GM08714 (cell line): ENCODE measurements around the gene IGSF11.
"Not testable (repeated sequence)": the region's sequence is repeated elsewhere in the genome, so short reads cannot be mapped to it uniquely, and the experiment has no call there.

Experiments used
- H3K4me3 ChIP-seq: fragments of 200-500 bp; sonication (Bioruptor generic); 2 replicates; pipeline ENCODE4 v1.5.1; 2014; ENCODE audit warnings: mild to moderate bottlenecking, low read length, inconsistent platforms
- ZNF274 ChIP-seq: IDR thresholded peaks from 2 replicates; pipeline ENCODE4 v1.6.1; 2012; ENCODE audit warnings: mild to moderate bottlenecking, low read depth, low read length

The IGSF11 gene

GRCh38 chr3:118977671-118978392 is 56.8 kb downstream of the IGSF11 start:
- TF ChIP-seq ZNF274: no peak
- H3K4me3 ChIP-seq: no peak overlapping the region

DNA sequence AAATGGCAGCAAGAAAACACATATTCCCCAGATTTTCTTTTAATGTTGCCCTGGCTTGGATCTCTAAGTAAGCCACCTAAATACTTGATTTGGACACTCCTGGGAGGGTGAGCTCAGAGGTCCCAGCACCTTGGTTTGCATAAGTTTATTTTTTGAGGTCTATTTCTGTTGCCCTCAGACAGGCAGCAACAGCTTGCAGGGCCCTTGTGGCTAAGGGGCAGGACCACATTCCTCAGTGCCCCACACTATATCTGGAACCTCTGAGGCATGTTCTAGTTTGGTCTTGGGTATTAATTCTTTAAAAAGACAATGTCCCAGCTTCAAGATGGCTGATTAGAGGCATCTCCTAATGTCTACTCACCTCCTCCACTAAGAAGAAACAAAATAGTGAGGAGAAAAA is 57.5 kb downstream of the IGSF11 start:
- H3K4me3 ChIP-seq: no peak overlapping the region
- no peak for TF ChIP-seq ZNF274

GRCh38 chr3:118975476-118975875 is 59.2 kb downstream of the IGSF11 start:
- not testable (repeated sequence) for H3K4me3 ChIP-seq

DNA sequence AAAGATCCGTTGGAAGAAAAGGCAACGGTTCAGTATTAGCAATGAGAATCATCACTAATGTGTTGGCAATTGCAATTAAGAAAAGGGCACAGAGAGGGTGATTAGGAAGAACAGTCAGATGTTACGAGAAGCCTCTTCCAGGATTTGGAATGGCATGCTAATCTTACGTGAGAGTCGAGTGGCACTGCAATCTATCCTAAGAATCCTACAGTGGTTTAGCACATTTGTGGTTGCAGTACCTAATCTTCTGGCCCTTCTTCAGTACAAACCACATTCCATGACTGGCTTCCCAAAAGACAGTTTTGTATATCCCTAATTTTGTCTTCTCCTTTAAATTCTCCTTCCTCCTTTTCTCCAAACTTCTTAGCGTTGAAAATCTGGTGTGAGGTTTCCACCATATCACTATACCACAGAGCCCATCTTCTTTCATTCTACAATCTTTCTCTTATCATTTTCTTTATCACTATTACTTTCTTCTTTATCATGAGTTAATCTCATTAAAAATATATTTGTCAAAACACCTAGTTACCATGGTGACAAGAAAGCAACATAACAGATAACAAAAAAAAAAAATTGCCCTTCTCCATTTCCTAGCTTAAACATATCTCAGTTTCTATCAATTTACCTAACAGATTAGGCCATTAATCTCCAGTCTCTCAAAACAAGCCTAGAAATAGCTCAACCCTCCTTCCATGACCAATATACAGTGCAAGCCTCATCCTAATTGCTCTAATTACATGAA is 60.1 kb downstream of the IGSF11 start:
- no peak for TF ChIP-seq ZNF274
- no peak overlapping the region for H3K4me3 ChIP-seq

- H3K4me3 ChIP-seq: no peak overlapping the region
These were observed 61.6 kb downstream of the IGSF11 start for GRCh38 chr3:118973050-118973449.

DNA sequence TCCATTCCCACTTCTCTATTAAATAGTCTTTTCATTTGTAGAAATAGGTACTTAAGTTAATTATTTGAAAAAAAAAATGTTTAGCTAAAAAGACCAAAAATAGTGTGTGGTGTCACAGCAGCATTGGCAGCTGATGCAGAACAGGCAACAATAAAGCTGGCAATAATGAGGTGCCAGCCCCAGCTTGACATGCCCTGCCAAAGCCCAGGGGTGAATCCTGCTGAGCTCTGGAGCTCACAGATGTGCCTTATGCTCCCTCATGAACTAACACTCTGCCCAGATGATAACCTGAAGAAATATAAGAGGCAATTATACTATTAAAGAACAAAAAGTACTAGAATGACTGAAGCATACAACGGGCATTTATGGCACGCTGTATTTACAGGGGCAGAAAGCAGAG is 63.8 kb downstream of the IGSF11 start:
- no peak for TF ChIP-seq ZNF274
- H3K4me3 ChIP-seq: no peak overlapping the region

More at GRCh38 chr3:118973050-118973449, 61.6 kb downstream of the IGSF11 start:
- no peak for TF ChIP-seq ZNF274

DNA sequence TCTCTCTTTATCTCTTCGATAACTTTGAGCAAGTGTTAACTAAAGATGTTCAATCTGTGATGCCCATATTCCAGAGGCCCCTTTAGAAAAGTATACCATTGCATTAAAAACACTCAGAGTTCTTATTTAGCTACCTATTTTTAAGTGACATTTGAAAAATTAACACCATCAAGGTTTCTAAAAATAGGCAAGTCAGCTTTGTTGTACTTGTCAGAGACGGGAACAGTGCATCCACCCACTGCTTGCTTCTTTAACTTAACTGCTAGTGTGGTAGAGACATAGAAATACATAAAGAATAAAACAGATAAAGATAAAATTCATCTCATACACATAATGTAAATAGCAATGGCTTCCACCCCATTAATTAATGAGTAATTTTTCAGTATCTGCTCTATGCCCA is 66.0 kb downstream of the IGSF11 start:
- no peak for TF ChIP-seq ZNF274
- H3K4me3 ChIP-seq: no peak overlapping the region

- H3K4me3 ChIP-seq: no peak overlapping the region
- TF ChIP-seq ZNF274: no peak
These were observed 66.5 kb downstream of the IGSF11 start for GRCh38 chr3:118968111-118968510.

GRCh38 chr3:118966700-118967099 is 67.9 kb downstream of the IGSF11 start:
- TF ChIP-seq ZNF274: no peak
- no peak overlapping the region for H3K4me3 ChIP-seq

DNA sequence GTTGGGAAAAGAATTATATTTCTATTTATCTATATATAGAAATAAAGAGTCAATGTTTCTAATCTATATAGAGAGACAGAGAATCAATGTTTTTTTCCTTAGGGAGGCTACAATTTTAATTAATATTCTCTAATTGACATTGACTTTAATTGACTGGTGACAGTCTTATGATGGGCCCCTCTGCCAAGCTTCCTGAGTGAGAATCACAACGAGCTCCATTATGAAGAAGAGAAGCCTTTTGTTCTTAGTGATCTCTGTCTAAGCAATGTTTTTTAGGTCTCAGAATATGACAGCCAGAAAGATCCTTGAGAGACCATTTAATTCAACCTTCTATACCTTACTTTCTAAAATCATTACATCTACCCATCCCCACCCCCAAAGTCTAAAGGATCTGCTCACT is 70.9 kb downstream of the IGSF11 start:
- no peak for TF ChIP-seq ZNF274
- H3K4me3 ChIP-seq: no peak overlapping the region

DNA sequence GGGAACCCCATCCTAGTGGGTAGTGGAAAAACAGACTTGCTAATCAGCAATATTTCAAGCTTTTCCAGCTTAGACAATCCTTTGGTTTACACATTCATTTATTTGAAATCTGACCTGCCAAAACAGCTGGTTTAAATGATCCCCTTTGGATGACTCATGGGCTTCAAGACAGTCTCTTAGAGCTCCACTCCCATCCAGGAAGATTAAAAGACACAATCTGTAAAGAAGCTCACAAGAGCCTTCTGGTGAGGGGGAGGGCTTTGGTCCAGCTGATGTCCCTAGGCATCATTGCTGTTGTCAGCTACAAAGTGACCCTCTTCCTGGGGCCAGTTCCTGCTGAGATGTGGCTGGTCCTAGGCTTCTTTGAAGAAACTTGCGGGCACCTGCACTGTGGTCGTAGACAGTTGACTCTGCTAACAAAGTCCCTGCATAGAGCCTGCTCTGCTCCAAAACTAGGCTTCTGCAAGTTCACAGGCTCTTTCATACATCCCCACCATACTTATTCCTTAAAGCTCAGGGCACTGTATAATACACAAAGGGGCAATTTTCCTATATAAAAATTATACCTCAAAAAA is 73.7 kb downstream of the IGSF11 start:
- TF ChIP-seq ZNF274: no peak
- no peak overlapping the region for H3K4me3 ChIP-seq

DNA sequence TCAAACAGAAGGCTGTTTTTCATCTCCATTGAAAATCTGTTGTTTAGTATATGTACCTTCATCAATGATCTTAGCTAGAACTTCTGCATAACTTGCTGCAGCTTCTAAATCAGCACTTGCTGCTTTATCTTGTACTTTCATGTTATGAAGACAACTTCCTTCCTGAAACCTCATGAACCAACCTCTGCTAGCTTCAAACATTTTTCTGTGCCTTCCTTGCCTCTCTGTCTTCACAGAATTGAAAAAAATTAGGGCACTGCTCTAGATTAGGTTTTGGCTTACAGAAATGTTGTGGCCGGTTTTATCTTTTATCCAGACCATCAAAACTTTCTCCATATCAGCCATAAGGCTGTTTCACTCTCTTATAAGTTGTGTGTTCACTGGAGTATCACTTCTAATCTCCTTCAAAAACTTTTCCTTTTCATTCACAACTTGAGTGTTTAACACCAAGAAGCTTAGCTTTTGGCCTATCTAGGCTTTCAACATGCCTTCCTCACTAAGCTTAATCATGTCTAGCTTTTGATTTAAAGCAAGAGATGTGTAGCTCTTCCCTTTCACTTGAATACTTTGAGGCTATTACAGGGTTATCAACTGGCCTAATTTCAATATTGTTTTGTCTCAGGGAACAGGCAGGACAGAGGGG is 78.6 kb downstream of the IGSF11 start:
- no peak overlapping the region for H3K4me3 ChIP-seq
- TF ChIP-seq ZNF274: no peak

DNA sequence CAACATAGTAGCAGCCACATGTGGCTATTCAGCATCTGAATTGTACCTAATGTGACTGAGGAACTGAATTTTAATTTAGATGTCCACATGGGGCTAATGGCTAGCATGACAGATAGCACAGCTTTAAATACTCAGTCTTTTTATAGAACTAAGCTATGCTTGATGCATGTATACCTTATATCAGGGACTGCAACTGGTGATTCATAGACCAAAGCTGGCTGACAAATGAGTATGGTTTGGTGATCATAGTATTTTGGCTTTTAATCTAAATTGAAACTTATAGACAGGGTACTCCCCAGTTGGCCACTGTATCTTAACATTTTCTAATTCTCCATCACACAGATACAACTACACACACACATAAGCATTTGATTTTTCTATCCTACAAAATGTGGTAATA is 83.6 kb downstream of the IGSF11 start:
- no peak for TF ChIP-seq ZNF274
- H3K4me3 ChIP-seq: no peak overlapping the region

DNA sequence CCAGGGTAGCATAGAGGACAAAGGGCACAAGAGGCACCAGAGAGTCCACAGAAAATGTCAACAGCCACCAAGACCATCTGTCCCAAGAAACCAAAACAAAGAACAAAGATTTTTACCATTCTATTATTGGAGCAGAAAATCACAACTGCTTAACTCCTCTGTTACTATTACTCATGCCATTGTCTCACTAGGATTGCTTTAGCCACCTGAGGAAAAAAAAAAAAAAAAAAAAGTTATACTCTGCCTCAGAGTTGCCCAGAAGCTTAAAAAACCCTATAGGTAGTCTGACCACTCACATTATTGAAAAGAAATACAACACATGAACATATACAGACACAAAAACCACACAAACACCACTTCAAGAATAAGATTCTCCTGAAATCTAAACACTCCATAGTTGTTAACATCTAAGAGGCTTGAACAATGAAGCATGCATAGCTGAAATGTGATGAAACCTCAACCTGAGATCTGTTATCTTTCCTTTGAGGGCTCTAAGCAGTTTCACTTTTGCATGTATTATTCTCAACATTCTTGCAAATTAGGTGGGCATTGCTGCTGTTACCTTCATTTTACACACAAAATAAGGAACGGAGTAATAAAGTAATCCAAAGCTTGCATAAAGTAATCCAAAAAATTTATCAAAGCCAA is 85.4 kb downstream of the IGSF11 start:
- TF ChIP-seq ZNF274: no peak
- H3K4me3 ChIP-seq: no peak overlapping the region
